H1 (cell line): ENCODE measurements around the gene KLF5. TPM values are rescaled to one million over a fixed set of nuclear protein-coding genes. Genes with fewer than 3 reads are reported as not detected.

Source experiments
- CTCF ChIA-PET: fragments of 300-600 bp; sonication (Branson Sonifier 250); formaldehyde crosslinking; loops from one replicate; lab custom pipeline; 2021; ENCODE audit not compliant: partially characterized antibody; lab: Charles Lee
- POLR2A ChIA-PET: fragments of 300-600 bp; sonication (Branson Sonifier 250); formaldehyde crosslinking; loops from one replicate; lab custom pipeline; 2021; ENCODE audit warnings: inconsistent platforms; ENCODE audit not compliant: partially characterized antibody; lab: Charles Lee
- DNase-seq, 2 experiments: peaks; one replicate each; pipeline versions ENCODE4 v3.0.0 to v3.0.0-alpha.2; 2010 to 2022; ENCODE audit warnings: low spot score in 2 of 2, low read depth in 1 of 2, mixed read lengths in 1 of 2
- FAIRE-seq: peaks from 2 replicates; lab custom pipeline; 2011; peaks lifted over from hg19 to GRCh38; lab: Jason Lieb, UNC
- H2AFZ ChIP-seq: 2 replicates; pipeline ENCODE4 v1.8.1; 2012; ENCODE audit warnings: low read length, inconsistent platforms
- H2AK5ac ChIP-seq: 2 replicates; pipeline ENCODE4 v1.6.1; 2013; ENCODE audit warnings: low read depth, low read length
- H2BK120ac ChIP-seq: replicated peaks from 2 replicates; pipeline ENCODE3; 2013; ENCODE audit warnings: low read depth, low read length, inconsistent platforms
- H2BK12ac ChIP-seq: 2 replicates; pipeline ENCODE4 v1.6.1; 2013; ENCODE audit warnings: low read depth, low read length
- H2BK15ac ChIP-seq: 2 replicates; pipeline ENCODE4 v1.6.1; 2013; ENCODE audit warnings: low read length
- H2BK20ac ChIP-seq: 2 replicates; pipeline ENCODE4 v1.6.1; 2013; ENCODE audit warnings: low read length
- H2BK5ac ChIP-seq: 2 replicates; pipeline ENCODE4 v1.6.1; 2013; ENCODE audit warnings: low read depth, low read length
- H3K14ac ChIP-seq: 2 replicates; pipeline ENCODE4 v1.6.1; 2013; ENCODE audit warnings: inconsistent platforms; ENCODE audit not compliant: insufficient read length
- H3K18ac ChIP-seq: 2 replicates; pipeline ENCODE4 v1.6.1; 2013; ENCODE audit warnings: low read length; ENCODE audit errors: extremely low read depth
- H3K23ac ChIP-seq: 2 replicates; pipeline ENCODE4 v1.6.1; 2013; ENCODE audit warnings: inconsistent platforms; ENCODE audit not compliant: insufficient read length
- H3K23me2 ChIP-seq: 2 replicates; pipeline ENCODE4 v1.6.1; 2013; ENCODE audit warnings: low read depth, low read length
- H3K27ac ChIP-seq: 2 replicates; pipeline ENCODE4 v1.6.1; 2011; ENCODE audit warnings: low read depth, low read length, inconsistent platforms
- H3K27me3 ChIP-seq, 4 experiments: replicated peaks in 1 of 4; 1 replicate in 1 of 4; 2 replicates in 3 of 4; pipeline versions ENCODE4 v1.6.1 to v1.8.1; 2011 to 2013; ENCODE audit warnings: low read length in 3 of 4, mild to moderate bottlenecking in 3 of 4, inconsistent platforms in 2 of 4, mixed read lengths in 2 of 4, moderate library complexity in 1 of 4; ENCODE audit not compliant: control insufficient read depth in 3 of 4, insufficient read depth in 3 of 4; ENCODE audit errors: extremely low read depth in 1 of 4
- H3K36me3 ChIP-seq, 4 experiments: 2 replicates each; pipeline versions ENCODE4 v1.6.1 to v1.8.1; 2011 to 2013; ENCODE audit warnings: mild to moderate bottlenecking in 4 of 4, low read length in 3 of 4, moderate library complexity in 2 of 4, control low read depth in 1 of 4, inconsistent platforms in 1 of 4; ENCODE audit not compliant: insufficient read depth in 4 of 4, control insufficient read depth in 2 of 4
- H3K4ac ChIP-seq: replicated peaks from 2 replicates; pipeline ENCODE3; 2013; ENCODE audit warnings: low read length, low read depth, mixed read lengths, inconsistent platforms; ENCODE audit not compliant: insufficient read length
- H3K4me1 ChIP-seq, 4 experiments: replicated peaks in 1 of 4; 1 replicate in 1 of 4; 2 replicates in 3 of 4; pipeline versions ENCODE4 v1.6.1 to v1.8.1; 2011 to 2013; ENCODE audit warnings: low read length in 3 of 4, inconsistent platforms in 2 of 4, mixed read lengths in 1 of 4; ENCODE audit not compliant: insufficient read depth in 4 of 4, control insufficient read depth in 3 of 4
- H3K4me2 ChIP-seq, 2 experiments: 2 replicates each; pipeline versions ENCODE4 v1.6.1 to v1.8.1; 2011 to 2013; ENCODE audit warnings: low read depth in 2 of 2, low read length in 2 of 2, control low read depth in 1 of 2, inconsistent platforms in 1 of 2, mild to moderate bottlenecking in 1 of 2; ENCODE audit not compliant: insufficient read depth in 1 of 2
- H3K4me3 ChIP-seq, 4 experiments: fragments of 200-600, 300-600 bp in 1 of 4; sonication (generic), shearing (Covaris generic), sonication (Bioruptor Twin) in 1 of 4; 2 replicates each; pipeline versions ENCODE4 v1.5.1 to v1.8.1; 2011 to 2016; ENCODE audit warnings: low read length in 4 of 4, low read depth in 3 of 4, control low read depth in 2 of 4, inconsistent platforms in 2 of 4, mild to moderate bottlenecking in 2 of 4, mixed read lengths in 1 of 4, moderate library complexity in 1 of 4; ENCODE audit not compliant: insufficient read depth in 2 of 4; ENCODE audit errors: extremely low read depth in 1 of 4
- H3K56ac ChIP-seq: replicated peaks from 2 replicates; pipeline ENCODE3; 2013; ENCODE audit warnings: low read depth, mild to moderate bottlenecking, mixed read lengths, low read length, inconsistent platforms; ENCODE audit not compliant: insufficient read length
- H3K79me1 ChIP-seq: 2 replicates; pipeline ENCODE4 v1.6.1; 2013; ENCODE audit warnings: low read depth, low read length, control low read depth
- H3K79me2 ChIP-seq, 2 experiments: 2 replicates each; pipeline versions ENCODE4 v1.6.1 to v1.8.1; 2012 to 2013; ENCODE audit warnings: low read length in 2 of 2, mild to moderate bottlenecking in 2 of 2, inconsistent platforms in 1 of 2; ENCODE audit not compliant: insufficient read depth in 2 of 2, control insufficient read depth in 1 of 2
- H3K9ac ChIP-seq, 4 experiments: replicated peaks in 1 of 4; 1 replicate in 1 of 4; 2 replicates in 3 of 4; pipeline versions ENCODE4 v1.6.1 to v1.8.1; 2011 to 2013; ENCODE audit warnings: low read depth in 3 of 4, low read length in 3 of 4, control low read depth in 2 of 4, mild to moderate bottlenecking in 2 of 4, moderate library complexity in 2 of 4, inconsistent platforms in 1 of 4; ENCODE audit errors: extremely low read depth in 1 of 4
- H3K9me3 ChIP-seq, 2 experiments: 2 replicates each; pipeline versions ENCODE4 v1.6.1 to v1.8.1; 2012 to 2013; ENCODE audit warnings: mild to moderate bottlenecking in 2 of 2, moderate library complexity in 2 of 2, control low read depth in 1 of 2, inconsistent platforms in 1 of 2, low read depth in 1 of 2, low read length in 1 of 2, mixed read lengths in 1 of 2; ENCODE audit not compliant: insufficient read depth in 2 of 2
- H4K20me1 ChIP-seq, 2 experiments: replicated peaks in 1 of 2; 2 replicates each; pipeline versions ENCODE3 to v1.8.1; 2011 to 2013; ENCODE audit warnings: inconsistent platforms in 2 of 2, low read length in 2 of 2, mild to moderate bottlenecking in 1 of 2; ENCODE audit not compliant: insufficient read depth in 2 of 2, control insufficient read depth in 1 of 2
- H4K5ac ChIP-seq: 2 replicates; pipeline ENCODE4 v1.6.1; 2013; ENCODE audit warnings: low read length, low read depth, mixed read lengths, inconsistent platforms; ENCODE audit not compliant: insufficient read length
- H4K8ac ChIP-seq: 2 replicates; pipeline ENCODE4 v1.8.0; 2013; ENCODE audit warnings: mild to moderate bottlenecking, moderate library complexity, low read length, inconsistent platforms; ENCODE audit not compliant: insufficient read depth; ENCODE audit errors: extremely low read depth
- H4K91ac ChIP-seq: replicated peaks from 2 replicates; pipeline ENCODE3; 2013; ENCODE audit warnings: low read length, mixed read lengths, inconsistent platforms; ENCODE audit not compliant: insufficient read length
- ASH2L ChIP-seq: fragments of 200-600, 300-600 bp; sonication (generic); IDR thresholded peaks from one replicate; pipeline ENCODE4 v1.7.1; 2017; ENCODE audit warnings: low read length
- CREB1 ChIP-seq: IDR thresholded peaks from 2 replicates; pipeline ENCODE4 v1.6.1; 2012; ENCODE audit warnings: inconsistent platforms
- RFX5 ChIP-seq: IDR thresholded peaks from 2 replicates; pipeline ENCODE4 v1.6.1; 2011; ENCODE audit warnings: low read depth, low read length, improper control_type of control experiment, borderline replicate concordance
- TAF7 ChIP-seq: optimal IDR thresholded peaks from 2 replicates; pipeline ENCODE3; 2011; ENCODE audit warnings: low read depth, mild to moderate bottlenecking, inconsistent platforms, low read length, moderate library complexity, borderline replicate concordance
- WGBS, 2 experiments: shearing (Covaris generic) in 1 of 2; methylation state at CpG; one replicate each; pipeline versions ENCODE4 v1.1.6 to v1.1.7; 2013 to 2015; ENCODE audit warnings: low lambda C conversion rate in 2 of 2, mixed read lengths in 2 of 2, inconsistent platforms in 1 of 2, low coverage in 1 of 2, missing lambda C conversion rate in 1 of 2; ENCODE audit not compliant: insufficient replicate concordance in 2 of 2, insufficient coverage in 1 of 2, insufficient read length in 1 of 2; ENCODE audit errors: extremely low coverage in 1 of 2, missing lambda C conversion rate in 1 of 2; 5-methylcytosine and 5-hydroxymethylcytosine counted together
- polyA plus RNA-seq, 7 experiments: library from polyadenylated mRNA; depleted of rRNA in 3 of 7; stranded (reverse) in 5 of 7; unstranded in 2 of 7; fragments of >200 nt in 5 of 7; fragments of 200-250 nt in 2 of 7; gene quantifications; 1 replicate in 5 of 7; 2 replicates in 1 of 7; 4 replicates in 1 of 7; pipeline versions ENCODE4 v1.2.1 to v1.2.3, GENCODE V29; 2011 to 2013; ENCODE audit warnings: missing spikeins in 2 of 7, mixed read lengths in 2 of 7
- total RNA-seq: library from RNA; stranded (reverse); fragmentation: NEBNext Ultra II Directional; extraction: Animal tissue kit (Norgen Biotek cat#: 25700); gene quantifications from 2 replicates; pipeline ENCODE4 v1.2.1, GENCODE V29; 2021
- TF ChIP-seq, protein P1 (sequence below): IDR thresholded peaks from 2 replicates; pipeline ENCODE4 v1.6.1; 2012; ENCODE audit warnings: inconsistent platforms

The KLF5 gene
- total and polyA plus RNA-seq, 2 of the 8 experiments (the other 6 are each of a cell fraction or from before 2014, with no cell fraction given), result 1.2 to 2.3 TPM

DNA sequence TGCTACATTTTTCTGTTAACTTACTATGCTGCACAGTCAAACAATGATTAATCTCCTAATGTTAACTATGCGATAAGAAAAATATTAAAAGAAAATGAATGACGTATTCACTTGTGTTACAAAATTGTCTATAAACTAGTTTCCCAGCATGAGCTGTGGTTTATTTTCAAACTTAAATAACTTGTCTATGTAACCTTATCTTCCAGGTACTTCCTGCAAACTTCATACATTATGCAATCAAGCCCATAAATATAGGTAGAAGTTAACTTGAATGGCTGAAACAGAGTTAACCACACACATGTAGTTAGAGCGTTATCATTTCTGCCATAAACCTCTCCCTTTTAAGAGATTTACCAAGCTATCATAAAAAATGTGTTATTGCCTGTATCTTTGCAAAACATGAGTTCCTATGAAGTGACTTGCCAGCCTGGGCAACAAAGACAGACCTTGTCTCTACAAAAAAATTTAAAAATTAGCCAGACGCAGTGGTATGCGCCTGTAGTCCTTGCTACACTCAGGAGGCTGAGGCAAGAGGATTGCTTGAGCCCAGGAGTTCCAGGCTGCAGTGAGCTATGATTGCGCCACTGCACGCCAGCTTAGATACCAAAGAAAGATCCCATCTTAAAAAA is 17.7 kb upstream of the KLF5 start:
- Histone ChIP-seq H4K5ac (no peak overlapping the region), H3K27ac (no peak overlapping the region), H3K4me2 (no peak overlapping the region), H2BK20ac (no peak overlapping the region), H3K18ac (no peak overlapping the region), H3K4me1 (peaks cover 0 to 9% (median 0%) of the 10 kb centered on the region in 4 experiments; a peak in 2 of 7 replicates), H2BK15ac (no peak overlapping the region), H3K79me1 (no peaks in the 10 kb centered on the region), H3K23me2 (no peaks in the 10 kb centered on the region), H4K8ac (no peak overlapping the region), H2AK5ac (no peak overlapping the region), H2AFZ (no peak overlapping the region), H4K20me1 (no peaks in the 10 kb centered on the region), H3K4ac (no peak overlapping the region), H3K23ac (no peak overlapping the region), H2BK12ac (no peak overlapping the region), H2BK5ac (no peak overlapping the region), H3K9me3 (no peaks in the 10 kb centered on the region), H3K27me3 (no peaks in the 10 kb centered on the region), H3K56ac (no peak overlapping the region), H3K14ac (no peak overlapping the region), H2BK120ac (no peak overlapping the region), H3K79me2 (no peaks in the 10 kb centered on the region), H3K4me3 (no peak overlapping the region), H3K9ac (no peak overlapping the region), H4K91ac (no peak overlapping the region), H3K36me3 (no peaks in the 10 kb centered on the region)
- DNase-seq, result no peak
- ChIA-PET POLR2A (no interaction called here), CTCF (interaction anchor here (0.6 kb wide), 1 partner anchor 17 kb away, joined by 3 read pairs; the partner anchor contains the start of gene KLF5)
- FAIRE-seq, result no peak
- no peak for TF ChIP-seq RFX5
- TF ChIP-seq, protein P1, sequence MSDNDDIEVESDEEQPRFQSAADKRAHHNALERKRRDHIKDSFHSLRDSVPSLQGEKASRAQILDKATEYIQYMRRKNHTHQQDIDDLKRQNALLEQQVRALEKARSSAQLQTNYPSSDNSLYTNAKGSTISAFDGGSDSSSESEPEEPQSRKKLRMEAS, result no peak
- TF ChIP-seq ASH2L, result no peak
- no peak for TF ChIP-seq TAF7
- TF ChIP-seq CREB1, result no peak
- WGBS, 2 experiments, result 95% methylated on average over 7 of the region's 7 CpGs; no CpG with 5 or more reads in 1 of the 2 experiments
